ENCODE data around the gene UBE2U.

The UBE2U gene

GRCh38 chr1:64172458-64172983 lies 30.9 kb upstream of the UBE2U start:
- peak overlapping the region; percentile 4 for H3K9ac ChIP-seq (ENCODE audit: low read depth, low read length)
- peaks cover 16% of the 10 kb centered on the region for H3K36me3 ChIP-seq (ENCODE audit: insufficient read depth, low read length)
- H3K27me3 ChIP-seq (ENCODE audit: control insufficient read depth, insufficient read depth, low read length): no peaks in the 10 kb centered on the region

GRCh38 chr1:64173336-64173940 lies 30.0 kb upstream of the UBE2U start:
- peaks cover 25% of the 10 kb centered on the region for H3K36me3 ChIP-seq (ENCODE audit: insufficient read depth, low read length)
- H3K27me3 ChIP-seq (ENCODE audit: control insufficient read depth, insufficient read depth, low read length): no peaks in the 10 kb centered on the region

More at GRCh38 chr1:64172458-64172983, 30.9 kb upstream of the UBE2U start:
- H3K9me3 ChIP-seq (replicated peaks; ENCODE audit: low read length): no peaks in the 10 kb centered on the region
- peak overlapping the region; percentile 42 for H3K4me2 ChIP-seq (ENCODE audit: low read length)
- H3K4me3 ChIP-seq (ENCODE audit: low read length): no peak overlapping the region
- peaks cover 24% of the 10 kb centered on the region for H3K4me1 ChIP-seq (ENCODE audit: control insufficient read depth, insufficient read depth, low read length)

GRCh38 chr1:64175639-64176038 lies 27.8 kb upstream of the UBE2U start:
- H3K9ac ChIP-seq (ENCODE audit: low read depth, low read length): no peak overlapping the region
- no peaks in the 10 kb centered on the region for H3K9me3 ChIP-seq (replicated peaks; ENCODE audit: low read length)
- no peak overlapping the region for H3K4me2 ChIP-seq (ENCODE audit: low read length)
- peaks cover 24% of the 10 kb centered on the region for H3K4me1 ChIP-seq (ENCODE audit: control insufficient read depth, insufficient read depth, low read length)
- no peak overlapping the region for H3K4me3 ChIP-seq (ENCODE audit: low read length)
- no peaks in the 10 kb centered on the region for H3K27me3 ChIP-seq (ENCODE audit: control insufficient read depth, insufficient read depth, low read length)
- H3K36me3 ChIP-seq (ENCODE audit: insufficient read depth, low read length): peaks cover 28% of the 10 kb centered on the region

More at GRCh38 chr1:64173336-64173940, 30.0 kb upstream of the UBE2U start:
- H3K9ac ChIP-seq (ENCODE audit: low read depth, low read length): no peak overlapping the region
- no peak overlapping the region for H3K4me2 ChIP-seq (ENCODE audit: low read length)
- H3K9me3 ChIP-seq (replicated peaks; ENCODE audit: low read length): no peaks in the 10 kb centered on the region
- no peak overlapping the region for H3K4me3 ChIP-seq (ENCODE audit: low read length)
- H3K4me1 ChIP-seq (ENCODE audit: control insufficient read depth, insufficient read depth, low read length): peaks cover 24% of the 10 kb centered on the region

DNA sequence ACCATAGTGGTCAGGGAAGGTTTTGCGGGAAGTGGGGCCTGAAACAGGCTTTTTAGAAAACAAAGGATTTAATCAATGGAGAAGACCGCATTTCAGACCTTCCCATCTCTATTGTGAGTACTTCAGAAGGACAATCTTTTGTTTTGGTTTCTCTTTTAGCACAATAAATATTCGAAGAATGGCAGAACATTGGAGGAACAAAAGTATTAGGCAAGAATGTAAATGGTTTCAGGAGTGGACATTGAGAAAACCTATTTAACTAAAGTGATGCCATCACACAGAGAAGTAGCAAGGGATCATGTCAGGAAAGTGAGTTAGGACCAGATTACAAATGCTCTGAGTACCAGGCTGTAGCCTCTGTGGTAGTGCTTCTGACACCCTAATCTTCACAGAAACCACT lies 26.8 kb upstream of the UBE2U start:
- Histone ChIP-seq H3K4me3 (ENCODE audit: low read length) (no peak overlapping the region), H3K27me3 (ENCODE audit: control insufficient read depth, insufficient read depth, low read length) (no peaks in the 10 kb centered on the region), H3K4me1 (ENCODE audit: control insufficient read depth, insufficient read depth, low read length) (peaks cover 19% of the 10 kb centered on the region), H3K36me3 (ENCODE audit: insufficient read depth, low read length) (peaks cover 28% of the 10 kb centered on the region), H3K4me2 (ENCODE audit: low read length) (no peak overlapping the region), H3K9me3 (replicated peaks; ENCODE audit: low read length) (no peaks in the 10 kb centered on the region), H3K9ac (ENCODE audit: low read depth, low read length) (no peak overlapping the region)

- H3K4me1 ChIP-seq (ENCODE audit: control insufficient read depth, insufficient read depth, low read length): peaks cover 13% of the 10 kb centered on the region
- H3K4me2 ChIP-seq (ENCODE audit: low read length): no peak overlapping the region
- H3K9me3 ChIP-seq (replicated peaks; ENCODE audit: low read length): no peaks in the 10 kb centered on the region
- no peak overlapping the region for H3K9ac ChIP-seq (ENCODE audit: low read depth, low read length)
- H3K4me3 ChIP-seq (ENCODE audit: low read length): no peak overlapping the region
- H3K27me3 ChIP-seq (ENCODE audit: control insufficient read depth, insufficient read depth, low read length): no peaks in the 10 kb centered on the region
- peaks cover 28% of the 10 kb centered on the region for H3K36me3 ChIP-seq (ENCODE audit: insufficient read depth, low read length)
Measured at GRCh38 chr1:64179588-64179987, 23.8 kb upstream of the UBE2U start.

GRCh38 chr1:64182207-64182606 lies 21.2 kb upstream of the UBE2U start:
- Histone ChIP-seq H3K4me3 (ENCODE audit: low read length) (no peak overlapping the region), H3K4me1 (ENCODE audit: control insufficient read depth, insufficient read depth, low read length) (peaks cover 13% of the 10 kb centered on the region), H3K36me3 (ENCODE audit: insufficient read depth, low read length) (peaks cover 21% of the 10 kb centered on the region), H3K27me3 (ENCODE audit: control insufficient read depth, insufficient read depth, low read length) (no peaks in the 10 kb centered on the region), H3K9ac (ENCODE audit: low read depth, low read length) (no peak overlapping the region), H3K4me2 (ENCODE audit: low read length) (no peak overlapping the region), H3K9me3 (replicated peaks; ENCODE audit: low read length) (no peaks in the 10 kb centered on the region)

DNA sequence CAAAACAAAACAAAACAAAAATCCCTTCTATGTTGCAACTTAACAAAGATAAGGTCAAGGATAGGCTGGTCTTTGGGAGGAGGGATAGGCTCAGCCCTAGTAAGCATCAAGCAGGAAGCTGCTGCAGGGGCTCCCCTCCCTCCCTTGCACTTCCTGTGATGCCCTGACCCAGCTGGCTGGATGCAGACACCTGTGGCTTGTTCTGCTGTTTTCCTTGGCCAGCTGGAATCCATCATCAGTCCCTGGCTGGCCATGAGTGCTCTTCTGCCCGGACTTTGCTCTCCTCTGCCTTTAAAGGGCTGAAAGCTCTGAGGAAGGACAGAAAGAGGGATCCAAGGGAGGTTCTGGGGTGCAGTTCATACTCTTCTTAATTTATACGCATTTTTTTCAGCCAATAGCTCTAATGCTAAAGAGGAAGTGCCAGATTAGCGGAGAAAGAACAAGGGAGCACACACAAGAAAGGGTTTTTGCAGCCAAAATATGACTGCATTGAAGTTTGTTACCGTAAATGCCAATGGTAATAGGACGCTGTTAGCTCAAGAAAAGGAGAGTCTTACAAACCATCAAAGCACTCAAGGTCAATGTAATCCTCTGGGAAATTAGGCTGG lies 19.9 kb upstream of the UBE2U start:
- peaks cover 13% of the 10 kb centered on the region for H3K4me1 ChIP-seq (ENCODE audit: control insufficient read depth, insufficient read depth, low read length)
- no peaks in the 10 kb centered on the region for H3K27me3 ChIP-seq (ENCODE audit: control insufficient read depth, insufficient read depth, low read length)
- peak overlapping the region; percentile 21 for H3K4me2 ChIP-seq (ENCODE audit: low read length)
- H3K36me3 ChIP-seq (ENCODE audit: insufficient read depth, low read length): peaks cover 8% of the 10 kb centered on the region
- no peaks in the 10 kb centered on the region for H3K9me3 ChIP-seq (replicated peaks; ENCODE audit: low read length)
- H3K9ac ChIP-seq (ENCODE audit: low read depth, low read length): peak overlapping the region; percentile 3
- no peak overlapping the region for H3K4me3 ChIP-seq (ENCODE audit: low read length)

DNA sequence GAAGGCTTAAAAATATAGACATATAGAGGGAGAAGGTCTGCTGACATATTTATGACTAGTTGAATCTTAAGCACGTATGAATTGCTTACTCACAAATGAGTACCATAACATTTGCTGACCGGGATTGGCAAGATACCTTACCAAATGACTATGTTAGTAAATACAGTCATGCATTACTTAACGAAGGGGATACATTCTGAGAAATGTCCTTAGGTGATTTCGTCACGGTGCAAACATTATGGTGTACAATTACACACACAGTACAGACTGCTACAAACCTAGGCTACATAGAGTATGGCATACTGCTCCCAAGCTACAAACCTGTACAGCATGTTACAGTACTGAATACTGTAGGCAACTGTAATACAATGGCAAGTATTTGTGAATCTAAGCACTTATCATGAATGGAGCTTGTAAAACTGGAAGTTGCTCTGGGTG lies 19.4 kb upstream of the UBE2U start:
- H3K4me1 ChIP-seq (ENCODE audit: control insufficient read depth, insufficient read depth, low read length): peaks cover 13% of the 10 kb centered on the region
- H3K36me3 ChIP-seq (ENCODE audit: insufficient read depth, low read length): peaks cover 6% of the 10 kb centered on the region
- H3K9ac ChIP-seq (ENCODE audit: low read depth, low read length): no peak overlapping the region
- H3K4me2 ChIP-seq (ENCODE audit: low read length): peak overlapping the region; percentile 21
- no peaks in the 10 kb centered on the region for H3K27me3 ChIP-seq (ENCODE audit: control insufficient read depth, insufficient read depth, low read length)
- H3K4me3 ChIP-seq (ENCODE audit: low read length): no peak overlapping the region
- no peaks in the 10 kb centered on the region for H3K9me3 ChIP-seq (replicated peaks; ENCODE audit: low read length)

- no peak overlapping the region for H3K9ac ChIP-seq (ENCODE audit: low read depth, low read length)
- no peak overlapping the region for H3K4me2 ChIP-seq (ENCODE audit: low read length)
- no peaks in the 10 kb centered on the region for H3K36me3 ChIP-seq (ENCODE audit: insufficient read depth, low read length)
- no peaks in the 10 kb centered on the region for H3K27me3 ChIP-seq (ENCODE audit: control insufficient read depth, insufficient read depth, low read length)
- no peak overlapping the region for H3K4me3 ChIP-seq (ENCODE audit: low read length)
- peaks cover 13% of the 10 kb centered on the region for H3K4me1 ChIP-seq (ENCODE audit: control insufficient read depth, insufficient read depth, low read length)
- H3K9me3 ChIP-seq (replicated peaks; ENCODE audit: low read length): no peaks in the 10 kb centered on the region
Measured at GRCh38 chr1:64186138-64186897, 17.1 kb upstream of the UBE2U start.

DNA sequence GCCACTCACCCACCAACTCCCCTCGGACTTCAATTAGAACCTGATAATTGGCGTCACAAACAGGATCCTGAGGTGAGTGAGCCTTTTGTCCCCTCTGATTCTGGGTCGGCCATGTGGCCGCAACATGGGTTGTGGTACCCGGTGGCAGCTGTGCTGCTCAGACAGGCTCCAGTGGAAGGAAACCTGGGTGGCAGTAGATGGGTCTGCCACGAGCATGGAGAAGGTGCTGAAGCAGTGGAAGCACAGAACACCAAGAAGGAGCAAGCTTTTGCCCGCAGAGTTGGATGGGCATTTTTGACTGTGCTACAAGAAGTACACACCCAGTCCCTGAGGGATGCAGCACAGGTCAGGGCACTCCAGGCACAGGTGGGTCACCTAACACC lies 16.5 kb upstream of the UBE2U start:
- H3K36me3 ChIP-seq (ENCODE audit: insufficient read depth, low read length): no peaks in the 10 kb centered on the region
- no peak overlapping the region for H3K4me3 ChIP-seq (ENCODE audit: low read length)
- H3K27me3 ChIP-seq (ENCODE audit: control insufficient read depth, insufficient read depth, low read length): no peaks in the 10 kb centered on the region
- no peaks in the 10 kb centered on the region for H3K9me3 ChIP-seq (replicated peaks; ENCODE audit: low read length)
- no peak overlapping the region for H3K4me2 ChIP-seq (ENCODE audit: low read length)
- H3K4me1 ChIP-seq (ENCODE audit: control insufficient read depth, insufficient read depth, low read length): peaks cover 13% of the 10 kb centered on the region
- H3K9ac ChIP-seq (ENCODE audit: low read depth, low read length): no peak overlapping the region

DNA sequence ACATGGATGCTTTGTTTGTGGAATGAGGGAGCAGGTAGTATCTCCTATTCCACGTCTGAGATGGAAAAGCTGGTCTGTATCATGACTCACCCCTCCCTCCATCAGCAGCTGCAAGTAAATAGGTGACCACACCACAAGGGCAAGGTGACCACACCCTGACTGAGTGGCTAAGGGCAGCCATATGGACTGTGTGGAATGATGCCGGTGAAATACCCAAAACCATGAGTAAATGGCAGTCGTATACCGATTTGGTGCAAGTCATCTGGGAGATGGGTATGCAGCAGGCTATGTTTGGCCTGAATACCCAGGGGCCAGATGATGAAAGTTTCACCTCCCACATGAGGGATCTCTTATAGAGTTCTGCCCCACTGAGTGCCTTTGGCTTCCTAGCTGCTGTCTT lies 15.8 kb upstream of the UBE2U start:
- Histone ChIP-seq H3K4me2 (ENCODE audit: low read length) (no peak overlapping the region), H3K9me3 (replicated peaks; ENCODE audit: low read length) (no peaks in the 10 kb centered on the region), H3K9ac (ENCODE audit: low read depth, low read length) (no peak overlapping the region), H3K4me3 (ENCODE audit: low read length) (no peak overlapping the region), H3K27me3 (ENCODE audit: control insufficient read depth, insufficient read depth, low read length) (no peaks in the 10 kb centered on the region), H3K4me1 (ENCODE audit: control insufficient read depth, insufficient read depth, low read length) (peaks cover 13% of the 10 kb centered on the region), H3K36me3 (ENCODE audit: insufficient read depth, low read length) (no peaks in the 10 kb centered on the region)

All from skeletal muscle satellite cell (primary cell).